Transverse colon (tissue), 4 donors: ENCODE measurements around the gene RFX6. TPM values are rescaled to one million over a fixed set of nuclear protein-coding genes. Genes with fewer than 3 reads are reported as not detected.

Source experiments
- DNase-seq: peaks from one replicate; pipeline ENCODE4 v3.0.0-alpha.2; 2019
- H3K27ac ChIP-seq, 4 donors: fragments of 200-600 bp; sonication (generic); 2 replicates each; pipeline ENCODE4 v1.5.1; 2016 to 2018; ENCODE audit warnings: inconsistent platforms in 4 of 4
- H3K27me3 ChIP-seq: fragments of 200-600 bp; sonication (generic); 2 replicates; pipeline ENCODE4 v1.5.1; 2017; ENCODE audit warnings: inconsistent platforms
- H3K36me3 ChIP-seq, 4 donors: fragments of 200-600 bp; sonication (generic); 2 replicates each; pipeline ENCODE4 v1.5.1; 2017 to 2019; ENCODE audit warnings: inconsistent platforms in 4 of 4
- H3K4me1 ChIP-seq, 4 donors: fragments of 200-600 bp; sonication (generic); 2 replicates each; pipeline ENCODE4 v1.5.1; 2017 to 2020; ENCODE audit warnings: inconsistent platforms in 4 of 4
- H3K4me3 ChIP-seq, 4 donors: fragments of 200-600 bp; sonication (generic); 1 replicate in 1 of 4; 2 replicates in 3 of 4; pipeline versions ENCODE4 v1.5.1 to v1.6.1; 2017 to 2019; ENCODE audit warnings: inconsistent platforms in 4 of 4
- H3K9me3 ChIP-seq, 2 donors: fragments of 200-600 bp; sonication (generic); 2 replicates each; pipeline ENCODE4 v1.5.1; 2017 to 2019; ENCODE audit warnings: inconsistent platforms in 2 of 2
- CTCF ChIP-seq, 5 experiments: fragments of 200-600 bp in 3 of 5; fragments of 450-650 bp in 2 of 5; sonication (generic) in 3 of 5; IDR thresholded peaks; 1 replicate in 2 of 5; 2 replicates in 3 of 5; pipeline ENCODE4 v1.5.1; 2016 to 2017; ENCODE audit warnings: antibody characterized with exemption in 5 of 5, inconsistent platforms in 3 of 5, mild to moderate bottlenecking in 2 of 5, moderate library complexity in 1 of 5
- EP300 ChIP-seq: sonication (generic); formaldehyde crosslinking; IDR thresholded peaks from one replicate; pipeline ENCODE4 v1.6.1; 2017; ENCODE audit warnings: antibody characterized with exemption, low read depth
- POLR2A ChIP-seq: fragments of 450-650 bp; IDR thresholded peaks from one replicate; pipeline ENCODE4 v1.6.1; 2016; ENCODE audit warnings: antibody characterized with exemption, mild to moderate bottlenecking, moderate library complexity
- POLR2AphosphoS5 ChIP-seq, 3 donors: sonication (generic); formaldehyde crosslinking; IDR thresholded peaks; one replicate each; pipeline ENCODE4 v1.6.1; 2016; ENCODE audit warnings: antibody characterized with exemption in 3 of 3
- WGBS, 2 donors: methylation state at CpG; one replicate each; pipeline ENCODE4 v1.1.5; 2018; ENCODE audit warnings: low coverage in 1 of 2; 5-methylcytosine and 5-hydroxymethylcytosine counted together
- in situ Hi-C, 4 donors: fragments of 200-750 bp; cut with MboI; loops; one replicate each; pipeline versions ENCODE4 v1.15.0 to v1.15.1; 2017; ENCODE audit warnings: low sequenced_read_pairs in 3 of 4, low pct_ligation_motif_present in 1 of 4, low pct_unique_long_range_greater_than_20kb in 1 of 4
- intact Hi-C: fragments of 100-400 bp; cut with DNase I; formaldehyde crosslinking; loops from one replicate; pipeline ENCODE4 v1.15.1; 2023; ENCODE audit warnings: low total_unique reads
- total RNA-seq, 4 donors: library from RNA; depleted of rRNA; stranded (reverse); fragments of >200 nt; gene quantifications; one replicate each; pipeline ENCODE4 v1.1.0, GENCODE V29; 2016

RFX6 gene
- total RNA-seq, 4 donors from 2014 or later = 0.48 to 3.8 (median 1.1) TPM; not detected in 1

- H3K27ac ChIP-seq = no peak overlapping the region
- H3K9me3 ChIP-seq = no peaks in the 10 kb centered on the region
- intact Hi-C loops (no loop called here), in situ Hi-C loops (no loop called here)
- no peak for DNase-seq
- H3K4me3 ChIP-seq = no peak overlapping the region
- H3K27me3 ChIP-seq = no peaks in the 10 kb centered on the region
- H3K4me1 ChIP-seq = no peaks in the 10 kb centered on the region
- no peaks in the 10 kb centered on the region for H3K36me3 ChIP-seq
- TF ChIP-seq POLR2A (no peak), EP300 (no peak), CTCF (IDR thresholded peaks at IDR 0.05) (no peak), POLR2AphosphoS5 (IDR thresholded peaks at IDR 0.05) (no peak)
- WGBS, 2 donors = 13 to 46% methylated on average over 2 of the region's 2 CpGs
These were observed 56.4 kb downstream of the RFX6 start for GRCh38 chr6:116933485-116933884.

GRCh38 chr6:116938305-116938704, 61.3 kb downstream of the RFX6 start:
- WGBS, 2 donors = 83 to 84% methylated on average over 3 to 8 of the region's 8 CpGs
- in situ Hi-C loops (no loop called here), intact Hi-C loops (no loop called here)
- no peak for DNase-seq
- H3K27me3 ChIP-seq = no peaks in the 10 kb centered on the region
- H3K27ac ChIP-seq = no peak overlapping the region
- TF ChIP-seq CTCF (IDR thresholded peaks at IDR 0.05) (no peak), POLR2AphosphoS5 (IDR thresholded peaks at IDR 0.05) (no peak), EP300 (no peak), POLR2A (no peak)
- no peaks in the 10 kb centered on the region for H3K9me3 ChIP-seq
- no peaks in the 10 kb centered on the region for H3K36me3 ChIP-seq
- H3K4me1 ChIP-seq = no peaks in the 10 kb centered on the region
- no peak overlapping the region for H3K4me3 ChIP-seq

DNA sequence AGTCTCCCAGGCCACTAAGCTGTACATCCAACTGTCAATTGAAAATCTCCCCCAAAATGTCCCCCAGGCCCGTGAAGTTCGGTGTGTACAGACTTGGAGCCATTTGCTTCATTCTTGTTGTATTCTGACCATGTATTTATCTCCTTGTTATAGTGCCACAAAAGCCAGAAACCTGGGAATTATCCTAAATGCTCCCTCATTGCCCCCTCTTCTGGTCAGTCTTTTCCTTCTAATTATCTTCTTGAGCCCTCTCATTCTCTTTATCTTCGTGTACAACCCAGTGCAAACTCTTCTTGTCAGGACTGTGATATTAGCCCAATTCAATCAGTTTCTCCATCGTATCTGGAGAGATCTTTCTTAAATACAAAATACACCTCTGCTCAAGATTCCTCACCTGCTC, 64.7 kb downstream of the RFX6 start:
- Histone ChIP-seq H3K4me3 (no peak overlapping the region), H3K36me3 (no peaks in the 10 kb centered on the region), H3K27me3 (no peaks in the 10 kb centered on the region), H3K27ac (no peak overlapping the region), H3K9me3 (no peaks in the 10 kb centered on the region), H3K4me1 (peaks cover 0 to 11% (median 3%) of the 10 kb centered on the region in 4 donors)
- in situ Hi-C loops = no loop called here
- DNase-seq = no peak
- 55 to 57% methylated on average over 4 of the region's 4 CpGs for WGBS, 2 donors
- no peak for TF ChIP-seq EP300
- TF ChIP-seq CTCF (IDR thresholded peaks at IDR 0.05) = no peak
- no peak for TF ChIP-seq POLR2AphosphoS5 (IDR thresholded peaks at IDR 0.05)
- no peak for TF ChIP-seq POLR2A
- intact Hi-C loops = loop anchor here (2.0 kb wide), 1 partner anchor 63 kb away; no protein-coding TSS in a partner anchor

- in situ Hi-C loops = no loop called here
- whole genome bisulfite sequencing, 2 donors = 27 to 29% methylated on average over 5 of the region's 5 CpGs
- Histone ChIP-seq H3K27me3 (no peaks in the 10 kb centered on the region), H3K4me1 (peaks cover 0 to 41% (median 16%) of the 10 kb centered on the region in 4 donors), H3K4me3 (no peak overlapping the region), H3K27ac (no peak overlapping the region), H3K9me3 (no peaks in the 10 kb centered on the region), H3K36me3 (no peaks in the 10 kb centered on the region)
- DNase-seq = no peak
- intact Hi-C loops = no loop called here
- TF ChIP-seq POLR2AphosphoS5 (IDR thresholded peaks at IDR 0.05) (no peak), CTCF (IDR thresholded peaks at IDR 0.05) (no peak), POLR2A (no peak), EP300 (no peak)
These were observed 68.8 kb downstream of the RFX6 start for GRCh38 chr6:116945809-116946208.
